Stimulated activated CD4-positive, alpha-beta T cell treated with anti-CD3 and anti-CD28 coated beads, Interleukin-2, amount 100 ng/mL, for 4 hours (primary cell): Measurements from ENCODE around the gene IQCE.
"Not testable (repeated sequence)": the region's sequence is repeated elsewhere in the genome, so short reads cannot be mapped to it uniquely, and the experiment has no call there.

Experiments
- DNase-seq: peaks from one replicate; pipeline ENCODE4 v3.0.0-alpha.2; 2020; ENCODE audit warnings: low read depth

IQCE gene

GRCh38 chr7:2576742-2577491 is 18.1 kb downstream of the IQCE start:
- DNase-seq, result no peak

DNA sequence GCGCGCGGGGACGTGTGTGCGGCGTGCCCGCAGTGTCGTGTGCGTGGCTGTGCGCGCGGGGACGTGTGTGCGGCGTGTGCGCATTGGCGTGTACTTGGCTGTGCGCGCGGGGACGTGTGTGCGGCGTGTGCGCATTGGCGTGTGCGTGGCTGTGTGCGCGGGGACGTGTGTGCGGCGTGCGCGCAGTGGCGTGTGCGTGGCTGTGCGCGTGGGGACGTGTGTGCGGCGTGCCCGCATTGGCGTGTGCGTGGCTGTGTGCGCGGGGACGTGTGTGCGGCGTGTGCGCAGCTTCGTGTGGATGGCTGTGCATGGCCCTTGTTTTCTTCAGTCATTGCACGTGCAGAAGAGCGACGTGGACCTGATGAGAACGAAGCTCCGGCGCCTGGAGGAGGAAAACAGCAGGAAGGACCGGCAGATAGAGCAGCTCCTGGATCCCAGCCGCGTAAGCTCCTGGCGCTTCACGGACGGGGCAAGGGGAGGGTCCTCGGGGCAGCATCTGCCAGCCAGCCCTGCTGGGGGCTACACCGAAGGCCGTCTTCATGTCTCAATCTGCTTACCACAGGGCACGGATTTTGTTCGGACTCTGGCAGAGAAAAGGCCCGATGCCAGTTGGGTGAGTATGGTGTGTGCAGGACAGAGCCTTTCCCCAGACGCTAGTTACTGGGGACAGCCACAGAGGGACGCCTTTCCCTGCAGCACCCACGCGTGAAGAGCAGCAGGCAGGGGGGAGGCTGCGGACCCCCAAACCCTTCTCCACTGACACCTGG is 19.3 kb downstream of the IQCE start:
- no peak for DNase-seq

DNA sequence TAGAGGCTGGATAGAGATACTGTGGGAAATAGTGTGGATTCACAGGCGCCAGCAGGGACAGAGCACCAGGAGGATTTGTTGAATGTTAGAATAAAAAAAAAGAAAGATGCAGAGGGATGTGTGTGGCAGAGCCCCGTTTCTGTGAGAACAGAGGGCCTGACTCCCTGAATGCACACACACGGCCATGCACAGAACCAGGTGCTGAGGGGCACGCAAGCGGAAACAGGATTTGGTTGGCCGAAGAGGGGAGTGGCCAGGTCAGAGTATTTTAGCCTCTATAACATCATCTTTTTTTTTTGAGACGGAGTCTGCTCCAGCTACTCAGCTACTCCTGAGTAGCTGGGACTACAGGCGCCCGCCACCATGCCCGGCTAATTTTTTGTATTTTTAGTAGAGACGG is 21.9 kb downstream of the IQCE start:
- DNase-seq, result no peak

DNA sequence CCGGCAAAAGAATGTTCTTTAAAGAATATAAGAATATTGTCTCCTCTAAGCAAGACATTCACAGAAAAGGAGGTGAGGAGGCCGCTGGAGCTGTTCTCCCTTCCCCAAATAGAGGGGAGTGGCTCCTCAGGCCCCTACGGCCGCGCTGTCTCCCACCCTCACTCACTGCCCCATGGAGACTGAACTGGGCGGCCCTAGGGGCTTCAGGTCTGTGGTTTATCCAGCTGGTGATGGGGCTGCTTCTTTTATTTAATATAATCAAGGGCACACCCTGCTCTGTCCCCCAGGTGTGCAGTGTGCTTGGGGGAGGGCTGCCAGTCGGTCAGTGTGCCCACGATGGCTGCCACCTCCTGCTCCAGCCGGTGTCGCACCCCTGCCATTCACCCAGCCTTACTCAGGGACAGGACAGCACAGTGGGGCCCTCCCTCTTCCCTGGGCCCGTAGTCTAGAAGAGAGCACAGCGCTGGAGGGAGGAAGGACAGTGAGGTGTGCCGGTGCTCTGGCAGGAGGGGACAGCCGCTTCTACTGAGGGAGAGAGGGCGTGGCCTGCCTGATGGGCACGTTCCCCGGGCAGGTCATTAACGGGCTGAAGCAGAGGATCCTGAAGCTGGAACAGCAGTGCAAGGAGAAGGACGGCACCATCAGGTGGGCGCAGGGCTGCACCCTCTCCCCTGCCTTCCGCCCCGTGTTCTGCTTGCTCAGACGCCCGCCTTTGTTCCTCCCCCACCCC is 23.4 kb downstream of the IQCE start:
- DNase-seq, result no peak

GRCh38 chr7:2583798-2584580 is 25.2 kb downstream of the IQCE start:
- DNase-seq, result no peak

GRCh38 chr7:2585446-2585845 is 26.7 kb downstream of the IQCE start:
- no peak for DNase-seq

DNA sequence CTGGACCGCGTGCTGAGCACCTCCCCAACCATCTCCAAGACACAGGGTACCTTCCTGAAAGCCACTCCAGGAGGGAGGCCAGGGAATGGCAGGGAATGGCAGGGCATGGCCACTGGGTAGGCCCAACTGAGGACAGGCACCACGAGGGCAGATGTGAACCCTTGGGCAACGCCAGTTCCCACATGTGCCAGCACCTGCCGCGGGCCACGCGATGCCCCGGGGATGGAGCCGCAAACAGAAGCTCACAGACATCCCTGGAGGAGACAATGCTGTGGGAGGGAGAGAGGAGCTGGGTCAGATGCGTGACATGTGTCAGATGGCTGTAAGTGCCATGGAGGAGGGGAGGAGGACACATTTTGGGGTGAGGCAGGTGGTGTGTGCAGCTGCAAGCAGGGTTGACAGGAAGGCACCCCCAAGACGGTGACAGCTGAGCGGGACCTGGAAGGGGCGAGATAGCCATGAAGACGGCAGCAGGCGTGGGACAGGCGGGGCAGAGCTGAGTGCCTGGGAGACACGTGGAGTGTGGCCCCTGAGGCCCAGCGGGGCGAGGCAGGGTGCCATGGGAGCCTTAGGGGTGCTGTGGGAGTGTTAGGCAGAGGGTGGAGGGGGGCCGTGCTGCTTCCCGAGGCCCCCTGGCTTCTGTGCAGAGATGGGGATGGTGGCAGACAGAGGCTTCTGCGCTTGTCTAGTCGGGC is 27.7 kb downstream of the IQCE start:
- no peak for DNase-seq

DNA sequence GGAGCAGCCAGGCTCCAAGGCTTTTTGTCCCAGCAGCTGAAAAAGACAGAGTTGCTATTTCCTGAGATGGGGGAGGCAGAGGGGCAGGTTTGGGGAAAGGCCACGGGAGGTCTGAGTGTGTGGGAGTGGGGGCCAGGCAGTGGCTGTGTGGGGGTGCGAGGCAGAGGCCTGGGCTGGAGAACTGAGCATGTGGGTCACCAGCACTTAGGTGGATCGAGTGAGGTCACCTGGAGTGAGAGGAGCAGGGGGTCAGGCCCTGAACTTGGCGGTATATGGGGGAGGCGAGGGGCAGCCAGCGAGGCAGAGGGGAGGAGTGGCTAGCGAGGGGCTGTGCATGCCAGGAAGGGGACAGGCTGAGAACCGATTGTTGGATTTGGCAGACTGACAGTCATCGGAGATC is 28.4 kb downstream of the IQCE start:
- no peak for DNase-seq

DNA sequence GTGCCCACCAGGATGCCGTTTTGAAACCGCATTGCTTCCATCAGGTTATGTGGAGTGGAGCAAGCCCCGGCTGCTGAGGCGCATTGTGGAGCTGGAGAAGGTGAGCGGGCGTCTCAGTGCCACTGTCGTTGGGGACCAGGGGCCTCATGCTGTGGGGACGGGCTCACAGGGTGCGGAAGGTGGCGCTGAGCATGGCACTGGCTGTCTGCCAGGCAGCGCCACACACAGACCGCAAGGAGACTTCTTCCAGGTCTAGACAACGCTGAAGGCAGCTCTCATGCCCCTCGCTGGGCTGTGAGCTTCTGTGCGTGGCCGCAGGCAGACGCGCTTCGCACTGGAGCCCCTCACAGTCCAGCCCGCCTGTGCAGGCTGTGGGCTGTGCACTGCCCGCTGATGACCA is 29.0 kb downstream of the IQCE start:
- no peak for DNase-seq

DNA sequence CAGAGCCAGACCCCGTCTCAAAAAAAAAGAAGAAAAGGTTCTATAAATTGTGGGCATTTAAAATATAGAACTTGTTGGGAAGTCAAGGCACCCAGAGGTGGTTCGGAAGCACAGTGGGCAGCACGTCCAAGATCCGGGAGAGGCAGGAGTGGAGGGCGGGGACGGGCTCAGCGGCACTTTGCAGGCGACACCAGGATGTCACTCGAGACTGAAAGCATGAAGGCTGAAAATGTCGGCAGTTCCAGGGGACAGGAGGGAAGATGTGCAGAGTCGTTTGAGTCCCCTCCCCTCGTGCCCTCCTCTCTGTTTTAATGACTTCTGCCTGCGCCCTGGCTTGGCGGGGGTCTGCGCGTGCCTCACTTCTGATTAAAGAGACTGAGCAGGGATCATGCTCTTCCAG is 30.6 kb downstream of the IQCE start:
- DNase-seq, result no peak

- DNase-seq, result not testable (repeated sequence)
Observed at GRCh38 chr7:2589941-2590340, 31.2 kb downstream of the IQCE start.

- no peak for DNase-seq
Observed at GRCh38 chr7:2592375-2592865, 33.6 kb downstream of the IQCE start.

- no peak for DNase-seq
Observed at GRCh38 chr7:2593036-2593727, 34.4 kb downstream of the IQCE start.

GRCh38 chr7:2594599-2594998 is 35.8 kb downstream of the IQCE start:
- no peak for DNase-seq

- no peak for DNase-seq
Observed at GRCh38 chr7:2595258-2595860, 36.6 kb downstream of the IQCE start.

DNA sequence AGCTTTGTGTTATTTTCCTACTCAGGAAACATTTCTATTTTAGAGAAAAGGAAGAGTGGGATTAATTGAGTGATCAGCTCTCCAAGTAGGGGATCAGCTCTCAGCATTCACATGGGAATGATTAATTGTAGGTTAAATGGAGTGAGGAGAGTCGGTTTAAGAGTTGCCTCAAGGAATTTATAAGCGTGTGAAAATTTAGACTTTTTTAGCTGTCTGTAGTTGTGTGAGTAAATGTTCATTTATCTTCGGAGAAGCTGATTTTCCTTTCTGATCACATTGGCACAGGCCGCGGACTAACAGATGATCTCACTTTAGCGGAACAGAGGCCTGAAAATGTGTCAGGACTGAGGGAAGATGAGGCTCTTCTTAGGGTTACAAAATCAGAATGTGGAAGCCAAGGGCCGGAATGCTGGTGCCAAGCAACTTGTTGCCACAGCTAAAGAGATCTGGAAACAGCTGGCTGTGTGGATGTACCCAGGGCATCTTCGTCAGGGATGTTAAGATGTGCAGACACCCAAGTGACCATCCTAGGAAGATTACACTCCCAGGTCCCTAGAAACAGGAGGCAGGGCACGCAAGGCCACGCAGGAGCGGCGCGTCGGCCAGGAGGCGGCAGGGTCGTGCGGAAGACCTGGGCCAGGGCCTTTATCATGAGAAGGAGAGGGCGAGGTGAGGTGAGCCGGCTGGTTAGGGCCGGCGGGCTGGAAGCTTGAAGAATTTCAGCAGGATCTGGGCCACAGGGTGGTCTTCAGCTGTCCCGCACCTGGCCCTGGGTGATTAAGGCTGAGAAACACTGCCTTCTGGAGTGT is 37.9 kb downstream of the IQCE start:
- no peak for DNase-seq

- DNase-seq, result no peak
Observed at GRCh38 chr7:2597273-2597640, 38.5 kb downstream of the IQCE start.

DNA sequence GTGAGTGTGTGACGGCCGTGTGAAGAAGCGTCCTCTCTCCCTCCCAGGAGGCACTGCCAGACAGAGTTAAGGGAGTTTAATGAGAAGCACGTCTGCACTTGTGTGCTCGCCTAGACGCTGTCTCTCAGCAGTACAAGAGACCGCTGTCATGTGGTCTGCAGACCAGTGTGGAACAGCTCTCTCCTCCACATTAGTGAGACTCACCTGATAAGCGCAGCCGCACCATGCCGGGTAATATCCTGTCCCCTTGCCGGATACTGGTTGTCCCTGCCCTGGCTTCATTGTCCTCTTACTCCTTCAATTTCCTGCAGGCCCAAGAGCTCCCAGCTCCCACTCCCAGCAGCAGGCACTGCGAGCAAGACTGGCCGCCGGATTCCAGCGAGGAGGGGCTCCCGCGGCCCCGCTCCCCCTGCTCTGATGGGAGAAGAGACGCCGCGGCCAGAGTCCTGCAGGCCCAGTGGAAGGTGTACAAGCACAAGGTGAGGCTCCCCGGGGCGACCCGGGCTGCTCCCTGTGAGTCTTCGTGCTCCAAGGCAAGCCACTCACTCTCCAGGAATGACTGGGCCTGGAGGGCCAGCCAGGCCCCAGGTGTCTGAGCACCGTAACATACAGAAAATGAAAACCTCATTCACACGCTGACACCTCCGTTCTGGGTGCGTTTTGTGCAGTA is 39.5 kb downstream of the IQCE start:
- no peak for DNase-seq

- no peak for DNase-seq
Observed at GRCh38 chr7:2601065-2601464, 42.3 kb downstream of the IQCE start.
